Left colon (tissue), 2 donors: Measurements from ENCODE around the gene IL17RB. TPM values are rescaled to one million over a fixed set of nuclear protein-coding genes. Genes with fewer than 3 reads are reported as not detected.

Experiments
- ATAC-seq: fragments of 200-7000 bp; cut with Tn5 transposase; one replicate; pipeline ENCODE4 v1.9.1; 2020; ENCODE audit warnings: mild to moderate bottlenecking, moderate library complexity
- DNase-seq, 2 donors: peaks; one replicate each; pipeline ENCODE4 v3.0.0-alpha.2; 2020
- intact Hi-C, 2 donors: fragments of 100-400 bp; cut with DNase I in 1 of 2; cut with micrococcal nuclease in 1 of 2; formaldehyde crosslinking; loops; one replicate each; pipeline versions ENCODE4 v1.11.2 to v1.14.0; 2022; cut with DNase I, micrococcal nuclease
- total RNA-seq, 2 donors: library from RNA; stranded (reverse); fragmentation: NEBNext Ultra II Directional; extraction: Animal tissue kit (Norgen Biotek cat#: 25700); gene quantifications; one replicate each; pipeline ENCODE4 v1.2.1, GENCODE V29; 2021
- donor health status: DM: no; HTN: no; CAD: no.
- donor health status: DM: yes; HTN: yes; CAD: no.

The IL17RB gene
- total RNA-seq, 2 donors from 2014 or later = 10.9 to 15.6 TPM

DNA sequence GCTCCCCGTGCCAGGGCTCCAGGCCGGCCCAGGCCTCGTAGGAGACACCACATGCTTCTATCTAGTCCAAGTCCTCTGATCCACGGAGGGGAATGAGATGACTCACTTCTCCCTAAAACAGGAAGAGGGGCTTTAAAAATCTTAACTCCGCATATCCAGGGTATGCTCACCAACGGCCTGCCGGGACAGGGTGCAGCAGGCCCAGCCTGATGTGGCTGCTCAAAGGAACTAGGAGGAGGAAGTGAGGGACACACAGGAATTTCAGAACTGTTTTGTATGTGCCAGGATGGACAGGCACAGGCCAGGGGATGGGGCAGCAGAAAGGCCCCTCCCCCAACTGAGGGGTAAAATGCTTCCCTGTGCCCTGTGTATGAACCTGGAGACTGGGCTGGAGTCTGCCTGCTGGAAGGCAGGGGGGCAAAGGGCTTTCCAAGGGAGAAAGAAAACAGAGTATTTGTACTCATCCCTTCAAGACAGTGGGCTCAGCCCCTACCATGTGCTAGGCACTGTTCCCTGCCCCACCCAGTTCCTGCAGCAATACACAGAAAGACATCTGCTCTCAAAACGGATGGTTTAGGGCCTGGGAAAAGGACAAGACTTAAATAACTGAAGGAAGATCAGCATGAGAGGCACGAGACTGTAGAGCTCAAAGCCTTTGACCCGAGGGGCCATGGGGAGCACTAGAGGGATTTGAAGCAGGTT, 22.3 kb upstream of the IL17RB start:
- intact Hi-C loops = no loop called here
- DNase-seq (peak in 1 of 2 donors; percentile 17), ATAC-seq (peak; percentile 15)

DNA sequence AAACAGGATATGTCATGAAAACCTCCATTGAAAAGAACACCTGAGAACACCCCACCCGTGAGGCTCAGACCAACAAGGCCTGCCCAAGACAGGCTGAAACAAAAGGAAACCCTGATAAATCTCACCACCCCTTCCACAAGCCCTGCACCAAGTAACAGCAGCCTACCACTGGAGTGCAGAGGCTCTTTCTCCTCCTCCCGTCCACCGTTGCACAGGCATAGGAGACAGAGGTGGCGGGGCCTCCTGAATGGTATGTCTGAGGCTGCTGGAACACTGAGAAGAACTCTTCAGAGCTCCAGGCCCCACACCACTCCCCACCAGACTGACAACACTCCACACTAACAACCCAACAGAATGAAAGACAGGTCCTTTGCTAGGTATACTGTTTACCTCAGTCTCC, 21.6 kb upstream of the IL17RB start:
- ATAC-seq (no peak), DNase-seq (no peak)
- intact Hi-C loops = no loop called here

DNA sequence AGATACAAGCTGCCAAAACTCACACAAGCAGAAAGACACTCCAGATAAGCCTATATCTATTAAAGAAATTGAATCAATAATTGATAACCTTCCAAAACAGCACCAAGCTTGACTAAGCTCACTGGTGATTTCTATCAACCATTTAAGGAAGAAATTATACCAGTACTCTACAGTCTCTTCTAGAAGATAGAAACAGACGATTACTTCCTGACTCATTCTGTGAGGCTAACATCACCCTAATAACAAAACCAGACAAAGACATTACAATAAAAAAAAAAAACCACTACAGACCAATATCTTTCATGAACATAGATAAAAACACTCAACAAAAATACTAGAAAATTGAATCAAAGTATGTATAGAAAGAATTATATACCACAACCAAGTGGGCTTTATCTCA, 20.3 kb upstream of the IL17RB start:
- no peak for ATAC-seq
- no peak for DNase-seq
- intact Hi-C loops = no loop called here

DNA sequence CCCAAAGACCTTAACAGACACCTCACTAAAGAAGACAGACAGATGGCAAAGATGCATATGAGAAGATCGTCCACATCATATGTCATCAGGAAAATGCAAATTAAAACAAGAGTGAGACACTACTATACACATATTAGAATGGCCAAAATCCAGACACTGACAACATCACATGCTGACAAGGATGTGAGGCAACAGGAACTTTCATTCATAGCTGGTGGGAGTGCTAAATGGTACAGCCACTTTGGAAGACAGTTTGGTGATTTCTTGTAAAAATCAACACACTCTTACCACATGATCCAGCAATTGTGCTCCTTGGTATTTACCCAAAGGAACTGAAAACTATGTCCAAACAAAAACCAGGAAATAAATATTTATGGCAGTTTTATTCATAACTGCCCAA, 17.8 kb upstream of the IL17RB start:
- peak; percentile 22 for ATAC-seq
- DNase-seq = no peak
- intact Hi-C loops = no loop called here

DNA sequence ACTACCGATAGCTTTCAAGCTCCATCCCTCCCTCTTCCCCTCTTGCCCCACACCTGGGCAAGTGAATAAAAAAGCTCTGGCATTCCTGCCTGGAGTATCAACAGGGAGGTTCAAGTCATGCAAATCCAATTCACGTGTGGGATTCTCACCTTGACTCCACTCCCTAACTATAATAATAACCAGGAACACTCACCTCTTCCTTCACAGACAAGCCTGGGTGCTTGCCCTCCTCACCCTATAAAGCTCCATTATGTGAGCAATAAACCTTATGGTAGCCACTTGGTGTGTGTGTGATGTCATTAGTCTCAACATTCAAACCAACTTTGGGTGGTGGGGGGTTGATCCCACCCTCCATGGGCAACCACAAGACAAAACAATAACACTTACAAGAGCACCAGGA, 16.8 kb upstream of the IL17RB start:
- ATAC-seq = peak; percentile 68
- no peak for DNase-seq
- intact Hi-C loops = no loop called here

DNA sequence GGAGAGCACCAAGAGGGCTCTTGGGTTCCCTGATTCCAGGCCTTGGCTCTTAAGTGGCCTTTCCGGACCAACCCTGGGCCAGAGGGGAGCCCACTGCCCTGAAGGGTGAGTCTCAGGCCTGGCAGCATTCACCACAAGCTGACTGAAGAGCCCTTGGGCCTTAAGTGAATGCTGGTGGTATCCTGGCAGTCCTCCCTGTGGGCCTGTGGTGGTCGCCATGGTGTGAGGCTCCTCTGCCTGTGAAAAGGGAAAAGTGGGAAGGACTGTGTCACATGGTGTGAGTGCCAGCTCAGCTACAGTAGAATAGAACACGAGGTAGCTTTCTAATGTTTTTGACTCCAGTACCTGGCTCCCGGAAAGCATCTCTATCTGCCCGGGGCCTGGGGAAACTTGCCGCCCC, 15.4 kb upstream of the IL17RB start:
- no peak for ATAC-seq

DNA sequence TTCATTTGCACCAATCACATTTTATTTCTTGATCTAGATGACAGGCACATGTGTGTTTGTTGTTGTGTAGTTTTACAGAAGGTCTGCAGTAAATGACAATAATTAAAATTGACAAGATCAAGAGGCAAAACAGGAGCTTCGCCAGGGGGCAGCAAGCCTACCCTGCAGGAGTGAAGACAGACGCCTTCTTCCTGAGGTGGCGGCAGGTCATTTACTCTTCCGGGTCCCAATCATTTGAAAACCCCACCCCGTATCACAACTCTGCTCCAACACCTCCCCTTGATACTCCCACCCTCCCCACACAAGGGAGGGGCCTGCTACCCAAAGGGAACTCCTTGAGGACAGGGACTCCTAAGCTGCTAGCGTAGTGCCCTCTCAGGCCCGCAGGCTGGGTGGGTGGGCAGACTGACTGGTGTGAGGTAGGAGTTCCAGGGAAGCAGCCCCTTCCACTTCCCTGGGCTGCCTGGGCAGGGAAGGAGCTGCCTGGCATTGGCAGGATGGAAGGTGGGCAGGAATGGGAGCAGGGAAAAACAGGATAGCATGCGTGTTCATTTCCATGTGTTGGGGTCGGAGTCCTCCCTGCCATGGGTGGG, 13.2 kb upstream of the IL17RB start:
- intact Hi-C loops = no loop called here
- no peak for ATAC-seq
- DNase-seq = no peak

More for the DNA sequence above, 15.4 kb upstream of the IL17RB start:
- no peak for DNase-seq
- intact Hi-C loops = no loop called here

DNA sequence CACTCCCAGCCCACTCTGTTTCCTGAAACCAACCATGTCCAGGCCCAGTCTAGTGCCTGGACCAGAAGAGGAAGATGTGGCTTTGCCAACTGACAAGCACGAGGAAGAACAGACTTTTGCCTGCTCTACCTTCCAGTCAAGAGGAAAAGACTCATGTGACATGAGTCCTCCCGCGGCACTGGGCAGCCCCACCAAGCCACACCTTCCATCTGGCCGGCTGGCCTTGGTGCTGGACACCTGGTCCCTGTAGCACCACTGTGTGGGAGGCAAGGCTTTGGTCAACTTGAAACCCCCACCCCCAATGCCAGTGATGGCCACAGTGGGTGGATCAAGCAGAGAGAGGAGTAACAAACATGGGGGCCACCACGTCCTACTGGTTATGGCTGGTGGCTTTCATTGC, 12.7 kb upstream of the IL17RB start:
- no peak for ATAC-seq
- intact Hi-C loops = no loop called here
- no peak for DNase-seq

DNA sequence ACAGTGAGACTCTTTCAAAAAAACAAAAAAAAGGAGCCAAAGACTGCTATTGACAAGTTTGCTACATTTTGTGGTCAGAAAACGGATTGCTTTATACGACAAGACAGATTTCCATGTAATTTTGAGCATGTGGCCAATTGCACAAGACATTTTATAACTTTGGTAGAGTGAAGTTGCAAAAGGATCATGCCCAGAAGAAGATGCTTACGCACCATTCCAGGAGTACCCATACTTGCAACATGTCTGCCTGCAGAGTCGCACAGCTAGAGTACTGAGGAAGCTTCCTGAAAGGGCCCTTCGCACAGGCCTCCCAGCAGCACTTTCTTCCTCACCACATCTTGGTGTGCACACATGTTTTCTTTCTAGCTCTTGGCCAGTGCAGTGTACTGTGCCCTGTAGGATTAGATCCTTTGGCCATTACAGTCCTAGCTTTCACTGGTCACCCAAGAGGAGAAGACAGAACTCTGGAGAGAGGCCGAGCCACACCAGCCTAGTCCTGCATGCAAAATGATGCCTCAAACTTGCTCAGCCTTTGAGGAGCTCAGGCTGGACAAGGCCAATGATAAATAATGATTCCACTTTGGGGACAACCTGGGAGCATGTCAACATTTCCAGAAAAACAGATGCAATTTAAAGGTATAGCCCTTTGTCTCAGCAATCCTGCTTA, 11.8 kb upstream of the IL17RB start:
- no peak for DNase-seq
- intact Hi-C loops = no loop called here
- ATAC-seq = no peak

DNA sequence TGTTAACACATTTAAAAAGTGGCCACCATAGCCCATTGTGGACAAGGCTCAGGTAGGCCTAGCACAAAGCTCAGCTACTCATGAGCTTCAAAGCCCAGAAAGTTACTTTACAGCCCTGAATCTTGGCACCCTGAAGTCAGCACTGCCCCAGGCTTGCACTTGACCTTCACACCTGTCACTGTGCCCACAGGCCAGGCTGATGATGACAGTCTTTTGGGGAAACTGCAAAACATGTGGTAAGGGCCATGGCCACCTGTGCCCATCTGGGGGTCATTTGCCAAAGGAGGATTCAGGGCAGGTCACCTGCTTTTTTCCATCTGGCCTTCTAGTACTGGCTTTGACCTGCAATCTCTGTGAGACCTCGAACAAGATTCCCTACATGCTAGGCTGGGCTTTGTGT, 11.1 kb upstream of the IL17RB start:
- intact Hi-C loops = no loop called here
- no peak for DNase-seq
- ATAC-seq = no peak

DNA sequence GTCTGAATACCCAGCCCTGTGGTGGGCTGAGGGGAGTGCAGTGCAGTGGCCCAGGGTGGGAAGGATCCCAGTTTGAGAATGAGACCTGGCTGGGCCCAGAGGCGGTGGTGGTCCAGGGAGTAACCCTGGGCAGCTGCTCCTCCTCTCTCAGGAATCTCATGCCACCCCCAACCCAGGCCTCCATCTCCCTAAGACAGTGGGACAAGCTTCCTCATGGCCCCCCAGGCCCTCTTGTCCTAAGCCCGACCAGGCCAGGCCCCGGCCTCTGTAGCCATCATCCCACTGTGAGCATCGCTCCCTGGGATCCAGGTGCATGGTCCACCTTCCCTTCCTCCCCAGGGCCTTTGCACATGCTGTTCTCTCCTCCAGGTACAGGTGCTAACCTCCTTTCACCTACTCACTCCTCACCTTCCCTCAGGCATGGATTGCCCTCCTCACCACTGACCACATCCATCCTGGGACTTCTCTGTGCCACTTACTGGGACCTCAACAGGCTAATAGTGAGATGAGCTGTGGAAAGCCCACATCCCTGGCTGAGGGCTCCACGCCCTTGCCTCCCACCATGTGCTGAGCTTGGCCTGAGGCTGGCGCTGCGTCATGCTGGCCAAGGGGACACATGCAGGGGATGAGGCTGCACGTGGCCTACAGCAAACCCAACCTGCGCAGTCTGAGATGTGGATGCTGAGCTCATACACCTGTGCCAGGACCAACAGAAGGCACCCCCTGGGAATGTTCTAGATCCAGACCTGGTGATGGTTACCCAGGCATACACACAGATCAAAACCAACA, 10.1 kb upstream of the IL17RB start:
- DNase-seq = no peak
- intact Hi-C loops = no loop called here
- ATAC-seq = no peak

DNA sequence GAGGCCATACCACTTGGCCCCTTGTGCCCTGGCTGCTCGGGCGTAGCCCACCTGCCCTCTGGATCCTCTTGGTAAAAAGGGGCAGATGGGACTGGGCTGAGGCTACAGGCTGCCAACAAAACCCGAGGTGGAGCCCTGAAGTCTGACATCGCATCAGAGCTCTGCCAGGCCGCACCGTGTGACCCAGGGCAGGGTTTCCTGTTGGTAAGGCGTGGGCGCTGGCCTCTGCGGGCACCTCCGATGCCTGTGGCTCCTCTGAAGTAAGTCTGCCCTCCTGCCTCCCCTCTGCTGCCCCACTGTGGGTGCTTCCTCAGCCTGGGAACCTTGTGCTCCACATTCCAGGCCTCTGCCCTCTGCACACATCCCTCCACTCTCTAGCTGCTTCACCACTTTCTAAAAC, 9.0 kb upstream of the IL17RB start:
- intact Hi-C loops = no loop called here
- no peak for DNase-seq

DNA sequence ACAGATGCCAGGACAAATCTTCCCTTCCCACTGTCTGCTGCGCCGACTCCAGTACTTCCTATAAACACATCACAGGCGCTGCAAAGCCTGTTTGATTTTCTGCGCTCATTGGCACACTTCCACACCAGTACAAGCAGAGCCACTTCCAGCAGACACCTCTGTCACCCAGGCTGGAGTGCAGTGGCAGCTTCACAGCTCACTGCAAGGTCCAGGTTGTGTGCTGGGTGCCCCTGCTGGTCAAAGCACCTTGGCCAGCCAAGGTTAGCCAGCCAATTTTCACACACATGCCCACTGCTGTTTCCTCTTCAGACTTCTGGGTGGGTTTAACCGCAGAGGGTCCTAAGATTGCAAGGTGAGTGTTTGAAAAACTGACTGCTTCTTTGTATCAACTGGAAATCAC, 5.1 kb upstream of the IL17RB start:
- peak; percentile 33 for ATAC-seq
- intact Hi-C loops = no loop called here
- peak; percentile 60 to 73 for DNase-seq

More for the DNA sequence above, 9.0 kb upstream of the IL17RB start:
- no peak for ATAC-seq

DNA sequence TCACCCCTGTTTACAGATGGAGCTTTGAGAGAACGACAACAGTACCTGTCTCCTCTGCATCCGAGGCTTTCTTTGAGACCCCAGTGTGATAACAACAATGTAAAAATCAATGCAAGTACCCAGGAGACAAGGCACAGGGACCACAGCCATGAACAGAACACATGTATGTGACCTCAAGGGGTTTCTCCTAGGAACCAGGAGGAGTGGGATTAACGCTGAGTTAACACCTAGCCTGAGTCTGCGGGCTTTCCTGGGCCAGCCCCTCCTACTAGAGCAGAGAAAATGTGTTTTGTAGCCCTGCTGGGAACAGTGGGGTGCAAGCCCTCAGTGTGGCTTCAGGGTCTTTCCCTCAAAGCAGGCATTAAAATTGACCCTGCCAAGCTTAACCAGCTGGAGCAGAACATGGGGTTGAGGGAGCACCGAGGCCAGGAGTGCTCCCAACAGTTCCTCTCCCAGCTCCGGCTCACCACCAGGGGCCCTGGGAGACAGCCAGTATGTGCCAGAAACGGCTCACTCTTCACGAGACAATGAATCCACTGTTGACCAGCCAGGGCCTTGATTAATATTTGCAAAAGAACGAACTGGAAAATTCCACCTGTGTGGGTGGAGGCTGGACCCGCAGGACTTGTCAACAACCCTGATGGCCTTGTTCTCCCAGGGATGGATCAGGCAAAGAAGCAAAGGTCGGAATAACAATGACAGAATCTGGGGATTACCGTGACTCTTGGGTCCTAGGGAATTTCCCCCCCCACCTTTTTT, 3.8 kb upstream of the IL17RB start:
- intact Hi-C loops = no loop called here
- peak; percentile 57 for ATAC-seq
- DNase-seq = peak; percentile 75 to 85

DNA sequence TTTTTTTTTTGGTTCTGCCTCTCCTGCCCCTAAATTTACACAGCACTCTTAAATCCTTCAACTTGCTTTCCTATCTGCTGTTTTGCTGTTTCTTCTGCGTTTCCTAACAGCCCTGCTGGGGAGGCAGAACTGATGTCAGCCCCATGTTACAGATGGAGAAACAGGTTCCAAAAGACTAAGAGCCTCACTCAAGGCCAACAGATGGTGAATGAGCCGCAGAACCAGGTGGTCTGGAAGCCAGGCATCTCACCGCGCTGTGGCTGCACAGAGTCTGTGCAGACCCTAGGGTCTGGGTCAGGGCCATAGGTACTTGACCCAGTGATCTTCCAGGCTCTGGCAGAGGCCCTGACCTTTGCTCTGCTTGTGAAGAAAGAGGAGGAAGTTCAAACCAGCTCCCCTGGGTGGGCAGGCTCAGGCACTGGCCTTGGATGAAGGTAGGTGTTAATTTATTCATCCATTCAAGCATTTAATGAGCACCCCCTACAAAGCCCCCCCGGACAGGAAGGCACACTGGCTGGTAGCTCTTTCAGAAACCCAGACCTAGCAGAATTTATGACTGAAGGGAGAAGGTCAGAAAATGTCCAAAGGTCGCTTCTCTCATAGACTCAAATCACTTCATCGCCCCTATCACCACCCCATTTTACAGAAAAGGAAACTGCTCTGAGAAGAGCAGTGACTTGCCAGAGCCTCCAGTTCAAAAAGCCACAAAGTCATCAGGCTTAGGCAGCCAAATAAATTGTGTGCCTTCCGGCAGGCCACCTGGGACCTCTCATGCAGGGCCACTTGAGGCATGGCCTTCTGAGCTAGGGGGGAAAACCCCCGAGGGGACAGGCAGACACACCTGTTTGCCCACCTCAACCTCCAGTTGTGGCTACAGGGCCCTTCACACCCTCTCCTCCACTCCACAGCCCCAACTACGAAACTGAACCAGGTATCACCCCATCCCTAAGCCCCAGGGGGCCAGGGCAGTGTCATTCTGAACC, 2.9 kb upstream of the IL17RB start:
- DNase-seq (peak in 1 of 2 donors; percentile 28), ATAC-seq (peak; percentile 2)
- intact Hi-C loops = no loop called here

DNA sequence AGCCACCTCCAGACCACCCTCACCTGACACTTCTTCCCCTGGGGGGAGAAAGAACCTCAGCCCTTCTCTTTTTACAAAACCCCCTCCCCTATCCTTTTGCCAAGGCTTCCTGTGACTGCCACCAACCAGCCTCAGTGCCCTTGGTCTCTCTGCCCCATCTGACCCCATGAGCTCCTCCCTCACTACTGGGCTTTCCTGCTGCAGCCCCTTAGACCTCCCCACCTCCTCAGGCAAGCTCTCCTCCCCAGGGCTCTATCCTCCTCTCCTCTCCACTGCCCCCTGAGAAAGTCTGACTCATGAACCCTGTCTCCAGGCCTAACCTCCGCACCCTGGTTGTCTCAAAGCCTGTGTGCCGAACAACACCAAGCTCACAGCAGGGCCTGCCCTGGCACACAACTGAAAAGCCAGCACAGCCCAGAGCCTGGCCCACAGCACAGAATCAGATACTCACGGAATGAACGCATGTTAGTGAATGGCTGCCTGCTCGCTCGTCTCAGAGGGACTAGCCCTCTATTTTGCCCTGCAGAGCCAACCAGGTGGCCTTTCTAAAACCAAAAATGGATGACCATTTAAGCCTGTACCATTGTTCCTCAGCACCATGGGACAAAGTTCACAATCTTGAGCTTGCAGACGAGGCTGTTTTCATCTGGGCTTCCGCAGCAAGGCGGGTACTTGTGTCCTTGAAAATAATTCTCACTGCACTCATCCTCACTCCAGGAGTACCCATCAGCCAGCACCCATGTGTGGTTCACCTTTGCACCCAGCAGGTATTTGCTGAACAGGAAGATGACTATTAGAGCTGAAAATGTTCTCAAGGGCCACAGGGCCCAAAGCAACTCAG, 1.9 kb upstream of the IL17RB start:
- peak; percentile 44 for ATAC-seq
- intact Hi-C loops = no loop called here
- DNase-seq = peak; percentile 43 to 56
